K562 (cell line): ENCODE data around the gene SERTAD1. TPM values are rescaled to one million over a fixed set of nuclear protein-coding genes. Genes with fewer than 3 reads are reported as not detected.

ENCODE experiments used
- ATAC-seq: fragments of 200-7000 bp; cut with Tn5 transposase; 3 replicates; pipeline ENCODE4 v1.9.1; 2020; ENCODE audit warnings: moderate library complexity
- BruUV-seq: library from RNA; stranded (reverse); fragments of 400-500 nt; replicated peaks from 2 replicates; lab custom pipeline; 2021; lab: Mats Ljungman, UMichigan
- CTCF ChIA-PET: fragments of 300-600 bp; formaldehyde crosslinking; extraction: SDS; loops from one replicate; lab custom pipeline; 2021; ENCODE audit warnings: low intra/inter-chr PET ratio; lab: Yijun Ruan, JAX
- POLR2A ChIA-PET: fragments of 300-600, 350-650 bp; sonication (Branson Sonifier 250); formaldehyde crosslinking; extraction: SDS; loops from one replicate; lab custom pipeline; 2021; ENCODE audit warnings: antibody characterized with exemption, inconsistent platforms; lab: Yijun Ruan, JAX
- DNase-seq, 4 experiments: peaks; one replicate each; pipeline versions ENCODE4 v3.0.0 to v3.0.0-alpha.2; 2011 to 2018; ENCODE audit warnings: low spot score in 3 of 4, mixed read lengths in 3 of 4; ENCODE audit errors: extremely low read depth in 1 of 4
- FAIRE-seq: peaks from 2 replicates; lab custom pipeline; 2011; peaks lifted over from hg19 to GRCh38; lab: Jason Lieb, UNC
- H2AFZ ChIP-seq: 2 replicates; pipeline ENCODE4 v1.6.0; 2011; ENCODE audit warnings: low read depth, low read length, control low read depth, inconsistent platforms
- H3K27ac ChIP-seq: fragments of 200-600 bp; 3 replicates; pipeline ENCODE4 v1.8.0; 2011; ENCODE audit warnings: low read depth, mild to moderate bottlenecking, control low read depth, inconsistent platforms, low read length, moderate library complexity, mixed read lengths; ENCODE audit errors: extremely low read depth
- H3K27me3 ChIP-seq, 2 experiments: fragments of 300-600 bp in 1 of 2; 2 replicates in 1 of 2; 3 replicates in 1 of 2; pipeline versions ENCODE4 v1.6.0 to v1.8.0; 2011; ENCODE audit warnings: inconsistent platforms in 2 of 2, low read length in 2 of 2, mild to moderate bottlenecking in 1 of 2, mixed read lengths in 1 of 2, moderate library complexity in 1 of 2; ENCODE audit not compliant: control insufficient read depth in 2 of 2, insufficient read depth in 2 of 2
- H3K36me3 ChIP-seq: fragments of 300-600 bp; 3 replicates; pipeline ENCODE4 v1.8.0; 2011; ENCODE audit warnings: mild to moderate bottlenecking, low read length, inconsistent platforms; ENCODE audit not compliant: control insufficient read depth, insufficient read depth
- H3K4me1 ChIP-seq, 2 experiments: fragments of 200-600 bp in 1 of 2; replicated peaks in 1 of 2; 2 replicates in 1 of 2; 3 replicates in 1 of 2; pipeline versions ENCODE4 v1.5.1 to v1.8.0; 2011; ENCODE audit warnings: inconsistent platforms in 2 of 2, low read length in 2 of 2, mild to moderate bottlenecking in 1 of 2, mixed read lengths in 1 of 2, moderate library complexity in 1 of 2; ENCODE audit not compliant: control insufficient read depth in 2 of 2, insufficient read depth in 2 of 2
- H3K4me2 ChIP-seq: 2 replicates; pipeline ENCODE4 v1.6.1; 2011; ENCODE audit warnings: low read length, control low read depth, inconsistent platforms, mixed read lengths; ENCODE audit not compliant: insufficient read depth
- H3K4me3 ChIP-seq: fragments of 200-600 bp; sonication (generic), shearing (Covaris generic); 2 replicates; pipeline ENCODE4 v1.5.1; 2016; ENCODE audit warnings: control low read depth, inconsistent platforms
- H3K79me2 ChIP-seq: fragments of 200-600 bp; 3 replicates; pipeline ENCODE4 v1.8.0; 2011; ENCODE audit warnings: low read length, inconsistent platforms; ENCODE audit not compliant: control insufficient read depth, insufficient read depth
- H3K9ac ChIP-seq, 2 experiments: 2 replicates each; pipeline versions ENCODE4 v1.6.0 to v1.6.1; 2011; ENCODE audit warnings: low read depth in 2 of 2, low read length in 2 of 2, control low read depth in 1 of 2, inconsistent platforms in 1 of 2, mild to moderate bottlenecking in 1 of 2, mixed read lengths in 1 of 2; ENCODE audit not compliant: insufficient read depth in 1 of 2
- H3K9me1 ChIP-seq: one replicate; pipeline ENCODE4 v1.6.0; 2011; ENCODE audit warnings: inconsistent platforms, mild to moderate bottlenecking, low read length, moderate library complexity; ENCODE audit not compliant: control insufficient read depth, insufficient read depth
- H3K9me3 ChIP-seq: replicated peaks from 2 replicates; pipeline ENCODE4 v1.5.1; 2011; ENCODE audit warnings: low read depth, low read length, inconsistent platforms; ENCODE audit not compliant: control insufficient read depth, insufficient read depth
- H4K20me1 ChIP-seq: replicated peaks from 2 replicates; pipeline ENCODE4 v1.6.1; 2011; ENCODE audit warnings: low read length, inconsistent platforms, mixed read lengths; ENCODE audit not compliant: control insufficient read depth, insufficient read depth
- ARID1B ChIP-seq: fragments of 450-650 bp; IDR thresholded peaks from 2 replicates; pipeline ENCODE4 v1.6.1; 2016; ENCODE audit warnings: antibody characterized with exemption, mild to moderate bottlenecking, inconsistent platforms
- ATF3 ChIP-seq, 2 experiments: fragments of 450-650 bp in 1 of 2; sonication (generic) in 1 of 2; formaldehyde crosslinking in 1 of 2; IDR thresholded peaks in 1 of 2; conservative IDR thresholded peaks in 1 of 2; 2 replicates each; pipeline versions ENCODE4 v1.6.1 to v1.8.1; 2016 to 2023; ENCODE audit warnings: mild to moderate bottlenecking in 2 of 2, moderate library complexity in 2 of 2, inconsistent platforms in 1 of 2, missing genetic modification reagents in 1 of 2
- BCOR ChIP-seq: fragments of 450-650 bp; IDR thresholded peaks from 2 replicates; pipeline ENCODE4 v1.6.1; 2016
- CHD4 ChIP-seq: fragments of 200-600 bp; sonication (generic); IDR thresholded peaks from 3 replicates; pipeline ENCODE4 v1.6.1; 2012; ENCODE audit warnings: low read depth, mild to moderate bottlenecking, mixed read lengths, low read length, inconsistent platforms; ENCODE audit not compliant: insufficient read depth, insufficient replicate concordance, poor library complexity, severe bottlenecking
- CSDE1 ChIP-seq, 2 experiments: fragments of 450-650 bp; IDR thresholded peaks; 2 replicates each; pipeline ENCODE4 v1.6.1; 2016; ENCODE audit warnings: mild to moderate bottlenecking in 1 of 2
- DPF2 ChIP-seq: fragments of 450-650 bp; IDR thresholded peaks from 2 replicates; pipeline ENCODE4 v1.6.1; 2016
- ELF4 ChIP-seq: fragments of 450-650 bp; formaldehyde crosslinking; IDR thresholded peaks from 2 replicates; pipeline ENCODE4 v1.4.0; 2022; ENCODE audit warnings: missing genetic modification characterization
- HDAC2 ChIP-seq: fragments of 450-650 bp; IDR thresholded peaks from 2 replicates; pipeline ENCODE4 v1.6.1; 2016; ENCODE audit warnings: mild to moderate bottlenecking
- KAT8 ChIP-seq: fragments of 450-650 bp; IDR thresholded peaks from 2 replicates; pipeline ENCODE4 v1.6.1; 2016; ENCODE audit warnings: low read depth, mild to moderate bottlenecking
- KDM1A ChIP-seq, 2 experiments: fragments of 450-650 bp; IDR thresholded peaks; 2 replicates each; pipeline ENCODE4 v1.6.1; 2016; ENCODE audit warnings: mild to moderate bottlenecking in 2 of 2
- KLF1 ChIP-seq: fragments of 450-650 bp; IDR thresholded peaks from 2 replicates; pipeline ENCODE4 v1.6.1; 2016; ENCODE audit warnings: missing genetic modification characterization, missing compliant biosample characterization
- LEF1 ChIP-seq: fragments of 450-650 bp; IDR thresholded peaks from 2 replicates; pipeline ENCODE4 v1.6.1; 2016; ENCODE audit warnings: mild to moderate bottlenecking
- PHF20 ChIP-seq: fragments of 450-650 bp; IDR thresholded peaks from 2 replicates; pipeline ENCODE4 v1.6.1; 2018; ENCODE audit not compliant: partially characterized antibody
- PTBP1 ChIP-seq: fragments of 200-400 bp; formaldehyde crosslinking; IDR thresholded peaks from 2 replicates; pipeline ENCODE4 v1.6.1; 2017; ENCODE audit warnings: low read depth, low read length
- RCOR1 ChIP-seq, 2 experiments: IDR thresholded peaks; 2 replicates each; pipeline ENCODE4 v1.6.1; 2012; ENCODE audit warnings: low read depth in 2 of 2, low read length in 2 of 2, borderline replicate concordance in 1 of 2, improper control_type of control experiment in 1 of 2
- SMARCA4 ChIP-seq: fragments of 450-650 bp; IDR thresholded peaks from 2 replicates; pipeline ENCODE4 v1.6.1; 2016
- TBL1XR1 ChIP-seq, 2 experiments: IDR thresholded peaks; 2 replicates each; pipeline ENCODE4 v1.6.1; 2012; ENCODE audit warnings: improper control_type of control experiment in 2 of 2, low read length in 2 of 2, mild to moderate bottlenecking in 1 of 2
- ZBTB7A ChIP-seq: IDR thresholded peaks from 2 replicates; pipeline ENCODE4 v1.6.1; 2011; ENCODE audit warnings: low read depth, mild to moderate bottlenecking, low read length, moderate library complexity, borderline replicate concordance; ENCODE audit not compliant: control insufficient read depth
- ZNF23 ChIP-seq: fragments of 250-450 bp; sonication (Bioruptor Pico); IDR thresholded peaks from 2 replicates; pipeline ENCODE4 v1.4.0; 2020; ENCODE audit warnings: mild to moderate bottlenecking
- ZNF280B ChIP-seq: fragments of 250-450 bp; sonication (Bioruptor Pico); IDR thresholded peaks from 2 replicates; pipeline ENCODE4 v1.5.1; 2021; ENCODE audit warnings: mild to moderate bottlenecking
- ZNF408 ChIP-seq: fragments of 250-450 bp; sonication (Bioruptor Pico); IDR thresholded peaks from 2 replicates; pipeline ENCODE4 v1.4.0; 2020; ENCODE audit warnings: low read depth, mild to moderate bottlenecking, moderate library complexity
- WGBS: fragments of 100-300 bp; shearing (Covaris generic); methylation state at CpG from one replicate; pipeline ENCODE4 v1.1.6; 2016; ENCODE audit warnings: low coverage, mixed read lengths; ENCODE audit not compliant: insufficient coverage; ENCODE audit errors: missing lambda C conversion rate; 5-methylcytosine and 5-hydroxymethylcytosine counted together
- in situ Hi-C: fragments of 300-500 bp; cut with MboI; formaldehyde crosslinking; loops from 4 replicates; pipeline ENCODE4 v1.15.0; 2018; ENCODE audit warnings: inconsistent platforms, mixed read lengths
- intact Hi-C: fragments of 100-400 bp; cut with micrococcal nuclease; formaldehyde crosslinking; loops from 2 replicates; pipeline ENCODE4 v1.14.2; 2022
- polyA plus RNA-seq, 8 experiments: library from polyadenylated mRNA; depleted of rRNA in 4 of 8; stranded (reverse) in 5 of 8; unstranded in 3 of 8; fragments of >200 nt; fragmentation: Nextera tagmentation in 2 of 8; fragmentation: Illumina TruSeq in 1 of 8; extraction: Ambion mirVana in 2 of 8; extraction: Trizol in 1 of 8; gene quantifications; 2 replicates each; pipeline versions ENCODE4 v1.2.1 to v1.2.3, GENCODE V29; 2011 to 2014; ENCODE audit warnings: inconsistent platforms in 1 of 8, missing spikeins in 1 of 8
- total RNA-seq, 7 experiments: library from RNA; depleted of rRNA in 6 of 7; stranded (reverse); fragments of >200 nt in 6 of 7; fragmentation: Illumina TruSeq in 2 of 7; extraction: Trizol in 2 of 7; gene quantifications; 2 replicates each; pipeline versions ENCODE4 v1.2.1 to v1.2.3, GENCODE V29; 2011 to 2021; ENCODE audit warnings: low replicate concordance in 1 of 7

The SERTAD1 gene
- total and polyA plus RNA-seq, 9 of the 15 experiments (the other 6 are each of a cell fraction or from before 2014, with no cell fraction given): 0.15 to 8.7 (median 4.9) TPM

- TF ChIP-seq ZNF280B (CRISPR knock-in tag): no peak
- TF ChIP-seq TBL1XR1 (IDR thresholded peaks at IDR 0.05; ENCODE audit: low read length in 2 of 2): no peak
These were observed 12.9 kb downstream of the SERTAD1 start (continued) for GRCh38 chr19:40412866-40413265.

- no peak for FAIRE-seq
- POLR2A ChIA-PET: interaction anchor here (0.5 to 1.8 kb wide), 5 partner anchors 9 to 14 kb away, joined by 3 to 7 read pairs (median 4); partner anchors contain the start of gene SERTAD1
- H3K4me2 ChIP-seq: no peak overlapping the region
- TF ChIP-seq RCOR1 (IDR thresholded peaks at IDR 0.05; ENCODE audit: borderline replicate concordance in 1 of 2, low read depth in 2 of 2, low read length in 2 of 2) (peak in 1 of 2 experiments; percentile 81; a peak in 2 of 4 replicates), PHF20 (peak; percentile 37), ARID1B (0 out of 2 replicates have a peak, but pooled peaks have one; percentile 22), BCOR (peak; percentile 95), PTBP1 (peak; percentile 70; the same call in 1 of the 2 replicates), CHD4 (peak; percentile 80), ELF4 (CRISPR knock-in tag) (no peak), KLF1 (tag) (no peak), KAT8 (no peak), DPF2 (peak; percentile 40; the same call in 1 of the 2 replicates), ZBTB7A (peak; percentile 71), ATF3 (IDR thresholded peaks at IDR 0.05) (peak; percentile 52), ATF3 (CRISPR knock-in tag; conservative IDR thresholded peaks at IDR 0.05) (no peak), KDM1A (IDR thresholded peaks at IDR 0.05) (peak; percentile 77 to 88), SMARCA4 (no peak), LEF1 (0 out of 2 replicates have a peak, but pooled peaks have one; percentile 22), ZNF23 (CRISPR knock-in tag) (no peak), HDAC2 (peak; percentile 76), CSDE1 (IDR thresholded peaks at IDR 0.05) (no peak), ZNF408 (no peak)
These were observed 13.8 kb downstream of the SERTAD1 start for GRCh38 chr19:40411958-40412499.

More at GRCh38 chr19:40411958-40412499, 13.8 kb downstream of the SERTAD1 start:
- Histone ChIP-seq H3K79me2 (no peaks in the 10 kb centered on the region), H3K36me3 (no peaks in the 10 kb centered on the region), H4K20me1 (no peaks in the 10 kb centered on the region), H3K4me3 (no peak overlapping the region), H3K27me3 (no peaks in the 10 kb centered on the region), H3K9me3 (no peaks in the 10 kb centered on the region), H3K27ac (no peak overlapping the region), H3K4me1 (peaks cover 28 to 59% of the 10 kb centered on the region in 2 experiments; a peak in 4 of 5 replicates), H2AFZ (no peak overlapping the region), H3K9me1 (no peaks in the 10 kb centered on the region), H3K9ac (peak overlapping the region in 1 of 2 experiments; percentile 18; a peak in 1 of 4 replicates)
- CTCF ChIA-PET: no interaction called here
- in situ Hi-C loops (no loop called here), intact Hi-C loops (no loop called here)
- no TSS peak for BruUV-seq
- WGBS: 54% methylated on average over 8 of the region's 8 CpGs
- DNase-seq (peak; percentile 52 to 56 (median 56)), ATAC-seq (no peak)
